Measurements from ENCODE around the gene DGAT2L6. TPM values are rescaled to one million over a fixed set of nuclear protein-coding genes. Genes with fewer than 3 reads are reported as not detected.

DGAT2L6 gene
- total RNA-seq, 4 donors from 2014 or later: not detected

DNA sequence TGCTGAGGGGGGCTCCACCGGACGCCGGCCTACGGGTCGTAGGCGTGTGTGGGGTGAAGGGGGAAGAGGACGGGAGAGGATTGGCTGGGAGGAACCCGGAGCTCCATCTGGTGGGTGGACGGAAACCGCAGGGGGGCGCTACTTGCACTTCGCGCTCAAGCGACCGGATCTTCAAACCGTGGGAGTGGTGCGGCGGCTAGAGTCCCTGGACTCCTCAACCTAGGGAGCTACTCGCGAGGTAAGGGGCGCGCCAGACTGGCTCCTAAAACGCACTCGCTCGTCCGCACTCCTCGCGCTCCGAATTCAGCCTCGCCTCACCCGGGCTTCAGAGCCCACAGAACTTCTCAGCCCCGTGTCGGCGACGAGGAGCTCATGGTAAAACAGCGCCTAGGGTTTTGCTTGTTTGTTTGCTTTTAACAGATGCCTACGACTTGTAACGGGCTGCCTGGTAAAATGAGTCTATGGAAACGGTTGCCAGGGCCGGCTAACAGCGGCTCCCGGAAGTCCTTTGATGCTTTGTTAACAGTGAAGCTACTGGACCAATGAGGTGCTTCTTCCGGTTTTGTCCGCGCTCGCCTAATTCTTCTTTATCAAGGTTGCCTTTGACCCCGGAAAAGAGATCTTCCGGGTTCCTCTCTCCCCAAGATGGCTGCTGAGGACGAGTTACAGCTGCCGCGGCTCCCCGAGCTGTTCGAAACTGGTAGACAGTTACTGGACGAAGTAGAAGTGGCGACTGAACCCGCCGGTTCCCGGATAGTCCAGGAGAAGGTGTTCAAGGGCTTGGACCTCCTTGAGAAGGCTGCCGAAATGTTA, 43.8 kb upstream of the DGAT2L6 start, which contains the start of gene IGBP1:
Gene IGBP1, plus strand, starts transcription at position 145 of the 813 bp plus-strand sequence. Its CDS starts 501 bp downstream, at position 646.
- Histone ChIP-seq H3K9me3 (no peaks in the 10 kb centered on the region), H3K27ac (peak within 1 kb of the TSS; percentile 77 to 87 (median 85)), H3K27me3 (no peaks in the 10 kb centered on the region), H3K4me1 (peaks cover 0 to 11% (median 0%) of the 10 kb centered on the region in 4 donors), H3K4me3 (peak within 1 kb of the TSS; percentile 55 to 82 (median 66)), H3K36me3 (no peaks in the 10 kb centered on the region)
- TF ChIP-seq POLR2A (IDR thresholded peaks at IDR 0.05): peak; percentile 55 to 56
- TF ChIP-seq, protein P1, sequence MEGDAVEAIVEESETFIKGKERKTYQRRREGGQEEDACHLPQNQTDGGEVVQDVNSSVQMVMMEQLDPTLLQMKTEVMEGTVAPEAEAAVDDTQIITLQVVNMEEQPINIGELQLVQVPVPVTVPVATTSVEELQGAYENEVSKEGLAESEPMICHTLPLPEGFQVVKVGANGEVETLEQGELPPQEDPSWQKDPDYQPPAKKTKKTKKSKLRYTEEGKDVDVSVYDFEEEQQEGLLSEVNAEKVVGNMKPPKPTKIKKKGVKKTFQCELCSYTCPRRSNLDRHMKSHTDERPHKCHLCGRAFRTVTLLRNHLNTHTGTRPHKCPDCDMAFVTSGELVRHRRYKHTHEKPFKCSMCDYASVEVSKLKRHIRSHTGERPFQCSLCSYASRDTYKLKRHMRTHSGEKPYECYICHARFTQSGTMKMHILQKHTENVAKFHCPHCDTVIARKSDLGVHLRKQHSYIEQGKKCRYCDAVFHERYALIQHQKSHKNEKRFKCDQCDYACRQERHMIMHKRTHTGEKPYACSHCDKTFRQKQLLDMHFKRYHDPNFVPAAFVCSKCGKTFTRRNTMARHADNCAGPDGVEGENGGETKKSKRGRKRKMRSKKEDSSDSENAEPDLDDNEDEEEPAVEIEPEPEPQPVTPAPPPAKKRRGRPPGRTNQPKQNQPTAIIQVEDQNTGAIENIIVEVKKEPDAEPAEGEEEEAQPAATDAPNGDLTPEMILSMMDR (IDR thresholded peaks at IDR 0.05): peak in 5 of 6 experiments; percentile 33 to 48 (median 42)
- DNase-seq: peak; percentile 76 to 92 (median 81)

DNA sequence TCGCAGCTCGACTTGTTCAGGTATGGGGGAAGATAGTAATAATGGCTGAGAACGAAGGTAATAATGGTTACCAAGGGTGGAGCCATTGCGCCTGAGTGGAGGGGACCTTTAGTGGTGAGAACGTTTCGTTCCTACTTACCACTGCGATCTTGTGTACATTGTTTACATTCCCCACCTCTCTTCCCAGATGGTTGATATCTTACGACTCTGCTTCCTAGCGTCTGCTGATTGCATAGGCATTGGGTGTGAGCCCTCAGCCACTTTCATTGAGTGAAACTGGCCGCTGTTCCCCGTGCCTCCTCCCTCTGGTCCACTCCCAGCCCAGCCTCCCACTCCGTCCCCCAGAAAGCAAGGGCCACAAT, 43.2 kb upstream of the DGAT2L6 start:
- peaks cover 0 to 11% (median 0%) of the 10 kb centered on the region in 4 donors for H3K4me1 ChIP-seq
- no peak for TF ChIP-seq POLR2A (IDR thresholded peaks at IDR 0.05)
- TF ChIP-seq, protein P1 (IDR thresholded peaks at IDR 0.05): no peak
- peak overlapping the region; percentile 77 to 87 (median 85) for H3K27ac ChIP-seq
- no peaks in the 10 kb centered on the region for H3K27me3 ChIP-seq
- H3K9me3 ChIP-seq: no peaks in the 10 kb centered on the region
- H3K36me3 ChIP-seq: no peaks in the 10 kb centered on the region
- peak overlapping the region; percentile 55 to 82 (median 66) for H3K4me3 ChIP-seq
- DNase-seq: peak in 1 of 3 donors; percentile 49

DNA sequence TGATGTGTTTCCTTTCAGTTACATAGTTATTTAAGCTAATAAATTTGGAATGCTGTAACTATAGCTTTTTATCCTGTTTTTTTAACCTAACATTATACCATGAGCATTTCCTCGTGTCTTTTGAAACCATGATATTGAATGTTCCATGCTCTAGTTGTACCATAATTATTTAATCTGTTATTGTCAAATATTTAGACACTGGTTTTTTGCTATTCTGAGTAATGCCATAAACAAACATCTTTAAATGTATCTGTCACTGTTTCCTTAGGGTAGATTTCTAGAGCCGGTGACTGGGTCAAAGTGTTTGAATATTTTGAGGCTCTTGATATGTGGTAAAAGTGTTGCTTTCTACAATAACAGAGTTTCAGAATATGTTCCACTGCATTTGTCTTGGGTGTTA, 38.7 kb upstream of the DGAT2L6 start:
- H3K27ac ChIP-seq: no peak overlapping the region
- TF ChIP-seq, protein P1 (IDR thresholded peaks at IDR 0.05): no peak
- TF ChIP-seq POLR2A (IDR thresholded peaks at IDR 0.05): no peak

DNA sequence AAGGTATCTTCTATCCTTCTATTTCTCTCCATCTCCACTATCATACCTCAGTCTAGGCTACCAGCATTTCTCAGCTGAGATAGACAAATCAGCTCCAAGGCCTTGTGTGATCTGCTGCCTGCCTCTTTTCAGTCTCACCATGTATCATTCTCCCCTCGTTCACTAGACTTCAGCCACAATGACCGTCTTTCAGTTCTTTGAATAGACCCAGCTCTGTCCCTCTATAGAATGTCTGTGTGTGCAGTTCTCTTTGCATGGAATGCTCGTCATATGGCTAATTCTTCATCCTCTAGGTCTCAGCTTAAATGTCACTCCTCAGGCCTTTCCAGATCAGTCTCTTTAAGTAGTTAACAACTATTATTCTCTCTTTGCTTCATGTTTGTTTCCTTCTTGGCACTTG, 37.5 kb upstream of the DGAT2L6 start:
- TF ChIP-seq, protein P1 (IDR thresholded peaks at IDR 0.05): no peak
- TF ChIP-seq POLR2A (IDR thresholded peaks at IDR 0.05): no peak
- no peak for DNase-seq
- Histone ChIP-seq H3K4me3 (no peak overlapping the region), H3K27ac (no peak overlapping the region), H3K4me1 (peaks cover 0 to 8% (median 0%) of the 10 kb centered on the region in 4 donors), H3K9me3 (no peaks in the 10 kb centered on the region), H3K36me3 (no peaks in the 10 kb centered on the region), H3K27me3 (no peaks in the 10 kb centered on the region)

More for the DNA sequence above, 38.7 kb upstream of the DGAT2L6 start:
- H3K36me3 ChIP-seq: no peaks in the 10 kb centered on the region
- H3K4me1 ChIP-seq: peaks cover 0 to 11% (median 0%) of the 10 kb centered on the region in 4 donors
- H3K9me3 ChIP-seq: no peaks in the 10 kb centered on the region
- no peak for DNase-seq
- no peaks in the 10 kb centered on the region for H3K27me3 ChIP-seq
- no peak overlapping the region for H3K4me3 ChIP-seq

DNA sequence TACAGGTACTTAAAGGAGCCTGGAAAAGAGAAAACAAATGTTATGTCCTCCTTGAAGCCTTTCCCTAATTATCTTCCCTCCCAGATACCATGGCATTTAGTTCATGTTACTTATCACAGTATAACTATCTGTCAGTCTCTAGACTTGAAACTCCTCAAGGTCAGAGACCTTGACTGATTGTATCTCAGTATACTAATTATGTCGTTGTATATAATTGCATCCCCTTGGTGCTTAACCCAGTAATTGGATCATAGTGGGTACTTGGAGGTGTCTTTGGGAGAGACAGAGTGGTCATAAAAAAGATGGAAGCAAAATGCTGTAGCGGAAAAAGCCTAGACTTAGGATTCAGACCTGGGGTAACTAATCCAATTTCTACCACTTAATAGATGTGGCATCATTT, 35.9 kb upstream of the DGAT2L6 start:
- H3K27ac ChIP-seq: no peak overlapping the region
- no peaks in the 10 kb centered on the region for H3K36me3 ChIP-seq
- no peaks in the 10 kb centered on the region for H3K9me3 ChIP-seq
- no peak for DNase-seq
- no peak for TF ChIP-seq POLR2A (IDR thresholded peaks at IDR 0.05)
- TF ChIP-seq, protein P1 (IDR thresholded peaks at IDR 0.05): no peak
- no peaks in the 10 kb centered on the region for H3K4me1 ChIP-seq
- H3K4me3 ChIP-seq: no peak overlapping the region
- no peaks in the 10 kb centered on the region for H3K27me3 ChIP-seq
